Liver (tissue), 3 donors: ENCODE data around the gene SLC5A5.

ENCODE experiments used
- EGR1 ChIP-seq, 2 donors: IDR thresholded peaks; 2 replicates each; pipeline ENCODE4 v1.6.1; 2016 to 2018; ENCODE audit warnings: antibody characterized with exemption in 2 of 2, low read depth in 2 of 2
- FOXA1 ChIP-seq: IDR thresholded peaks from 2 replicates; pipeline ENCODE4 v1.6.1; 2016; ENCODE audit warnings: antibody characterized with exemption
- GABPA ChIP-seq, 2 donors: IDR thresholded peaks in 1 of 2; conservative IDR thresholded peaks in 1 of 2; 2 replicates each; pipeline ENCODE4 v1.6.1; 2016; ENCODE audit warnings: antibody characterized with exemption in 2 of 2, mild to moderate bottlenecking in 1 of 2, moderate library complexity in 1 of 2
- RAD21 ChIP-seq, 2 donors: IDR thresholded peaks; 2 replicates each; pipeline ENCODE4 v1.6.1; 2016; ENCODE audit warnings: antibody characterized with exemption in 2 of 2, mild to moderate bottlenecking in 2 of 2
- SP1 ChIP-seq: IDR thresholded peaks from 2 replicates; pipeline ENCODE4 v1.6.1; 2018; ENCODE audit warnings: antibody characterized with exemption, mild to moderate bottlenecking
- TAF1 ChIP-seq: conservative IDR thresholded peaks from 2 replicates; pipeline ENCODE4 v1.6.1; 2016; ENCODE audit warnings: antibody characterized with exemption, mild to moderate bottlenecking
- YY1 ChIP-seq: IDR thresholded peaks from 2 replicates; pipeline ENCODE4 v1.6.1; 2016; ENCODE audit warnings: antibody characterized with exemption, mild to moderate bottlenecking
- TF ChIP-seq, protein P1 (sequence below): fragments of 150-350 bp; IDR thresholded peaks from 2 replicates; pipeline ENCODE4 v1.5.1; 2017; ENCODE audit warnings: improper control_type of control experiment, low read depth, low read length; ENCODE audit not compliant: missing input control
- TF ChIP-seq, protein P2 (sequence below): IDR thresholded peaks from 2 replicates; pipeline ENCODE4 v1.6.1; 2016; ENCODE audit warnings: antibody characterized with exemption, mild to moderate bottlenecking
- TF ChIP-seq, protein P3 (sequence below): IDR thresholded peaks from 2 replicates; pipeline ENCODE4 v1.6.1; 2016; ENCODE audit warnings: antibody characterized with exemption
- donor health status: healthy.
- donor health status: healthy.

DNA sequence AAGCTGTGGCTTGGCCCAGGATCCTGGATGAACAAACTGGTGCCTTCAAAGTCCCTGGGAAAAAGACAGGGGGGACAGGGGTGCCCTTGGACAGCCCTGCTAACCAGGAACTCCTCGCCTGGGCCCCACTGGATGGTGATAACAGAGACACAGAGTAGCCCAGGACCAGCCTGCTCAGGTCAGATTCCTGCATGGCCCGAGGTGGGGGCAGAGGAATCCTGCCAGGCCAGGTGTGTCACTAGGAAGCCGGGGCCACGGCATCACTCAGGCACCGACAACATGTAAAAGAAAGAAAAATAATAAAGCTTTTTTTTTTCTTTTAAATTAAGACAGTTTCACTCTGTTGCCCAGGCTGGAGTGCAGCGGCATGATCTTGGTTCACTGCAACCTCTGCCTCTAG lies 17.7 kb upstream of the SLC5A5 start:
- no peak for TF ChIP-seq SP1
- TF ChIP-seq, protein P1, sequence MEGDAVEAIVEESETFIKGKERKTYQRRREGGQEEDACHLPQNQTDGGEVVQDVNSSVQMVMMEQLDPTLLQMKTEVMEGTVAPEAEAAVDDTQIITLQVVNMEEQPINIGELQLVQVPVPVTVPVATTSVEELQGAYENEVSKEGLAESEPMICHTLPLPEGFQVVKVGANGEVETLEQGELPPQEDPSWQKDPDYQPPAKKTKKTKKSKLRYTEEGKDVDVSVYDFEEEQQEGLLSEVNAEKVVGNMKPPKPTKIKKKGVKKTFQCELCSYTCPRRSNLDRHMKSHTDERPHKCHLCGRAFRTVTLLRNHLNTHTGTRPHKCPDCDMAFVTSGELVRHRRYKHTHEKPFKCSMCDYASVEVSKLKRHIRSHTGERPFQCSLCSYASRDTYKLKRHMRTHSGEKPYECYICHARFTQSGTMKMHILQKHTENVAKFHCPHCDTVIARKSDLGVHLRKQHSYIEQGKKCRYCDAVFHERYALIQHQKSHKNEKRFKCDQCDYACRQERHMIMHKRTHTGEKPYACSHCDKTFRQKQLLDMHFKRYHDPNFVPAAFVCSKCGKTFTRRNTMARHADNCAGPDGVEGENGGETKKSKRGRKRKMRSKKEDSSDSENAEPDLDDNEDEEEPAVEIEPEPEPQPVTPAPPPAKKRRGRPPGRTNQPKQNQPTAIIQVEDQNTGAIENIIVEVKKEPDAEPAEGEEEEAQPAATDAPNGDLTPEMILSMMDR, result no peak
- no peak for TF ChIP-seq FOXA1
- no peak for TF ChIP-seq YY1
- TF ChIP-seq, protein P2, sequence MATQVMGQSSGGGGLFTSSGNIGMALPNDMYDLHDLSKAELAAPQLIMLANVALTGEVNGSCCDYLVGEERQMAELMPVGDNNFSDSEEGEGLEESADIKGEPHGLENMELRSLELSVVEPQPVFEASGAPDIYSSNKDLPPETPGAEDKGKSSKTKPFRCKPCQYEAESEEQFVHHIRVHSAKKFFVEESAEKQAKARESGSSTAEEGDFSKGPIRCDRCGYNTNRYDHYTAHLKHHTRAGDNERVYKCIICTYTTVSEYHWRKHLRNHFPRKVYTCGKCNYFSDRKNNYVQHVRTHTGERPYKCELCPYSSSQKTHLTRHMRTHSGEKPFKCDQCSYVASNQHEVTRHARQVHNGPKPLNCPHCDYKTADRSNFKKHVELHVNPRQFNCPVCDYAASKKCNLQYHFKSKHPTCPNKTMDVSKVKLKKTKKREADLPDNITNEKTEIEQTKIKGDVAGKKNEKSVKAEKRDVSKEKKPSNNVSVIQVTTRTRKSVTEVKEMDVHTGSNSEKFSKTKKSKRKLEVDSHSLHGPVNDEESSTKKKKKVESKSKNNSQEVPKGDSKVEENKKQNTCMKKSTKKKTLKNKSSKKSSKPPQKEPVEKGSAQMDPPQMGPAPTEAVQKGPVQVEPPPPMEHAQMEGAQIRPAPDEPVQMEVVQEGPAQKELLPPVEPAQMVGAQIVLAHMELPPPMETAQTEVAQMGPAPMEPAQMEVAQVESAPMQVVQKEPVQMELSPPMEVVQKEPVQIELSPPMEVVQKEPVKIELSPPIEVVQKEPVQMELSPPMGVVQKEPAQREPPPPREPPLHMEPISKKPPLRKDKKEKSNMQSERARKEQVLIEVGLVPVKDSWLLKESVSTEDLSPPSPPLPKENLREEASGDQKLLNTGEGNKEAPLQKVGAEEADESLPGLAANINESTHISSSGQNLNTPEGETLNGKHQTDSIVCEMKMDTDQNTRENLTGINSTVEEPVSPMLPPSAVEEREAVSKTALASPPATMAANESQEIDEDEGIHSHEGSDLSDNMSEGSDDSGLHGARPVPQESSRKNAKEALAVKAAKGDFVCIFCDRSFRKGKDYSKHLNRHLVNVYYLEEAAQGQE, result no peak
- no peak for TF ChIP-seq RAD21 (IDR thresholded peaks at IDR 0.05)
- no peak for TF ChIP-seq GABPA (IDR thresholded peaks at IDR 0.05 in 1 of 2, conservative IDR thresholded peaks at IDR 0.05 in 1 of 2)
- TF ChIP-seq EGR1 (IDR thresholded peaks at IDR 0.05; ENCODE audit: low read depth in 2 of 2), result no peak
- TF ChIP-seq, protein P3, sequence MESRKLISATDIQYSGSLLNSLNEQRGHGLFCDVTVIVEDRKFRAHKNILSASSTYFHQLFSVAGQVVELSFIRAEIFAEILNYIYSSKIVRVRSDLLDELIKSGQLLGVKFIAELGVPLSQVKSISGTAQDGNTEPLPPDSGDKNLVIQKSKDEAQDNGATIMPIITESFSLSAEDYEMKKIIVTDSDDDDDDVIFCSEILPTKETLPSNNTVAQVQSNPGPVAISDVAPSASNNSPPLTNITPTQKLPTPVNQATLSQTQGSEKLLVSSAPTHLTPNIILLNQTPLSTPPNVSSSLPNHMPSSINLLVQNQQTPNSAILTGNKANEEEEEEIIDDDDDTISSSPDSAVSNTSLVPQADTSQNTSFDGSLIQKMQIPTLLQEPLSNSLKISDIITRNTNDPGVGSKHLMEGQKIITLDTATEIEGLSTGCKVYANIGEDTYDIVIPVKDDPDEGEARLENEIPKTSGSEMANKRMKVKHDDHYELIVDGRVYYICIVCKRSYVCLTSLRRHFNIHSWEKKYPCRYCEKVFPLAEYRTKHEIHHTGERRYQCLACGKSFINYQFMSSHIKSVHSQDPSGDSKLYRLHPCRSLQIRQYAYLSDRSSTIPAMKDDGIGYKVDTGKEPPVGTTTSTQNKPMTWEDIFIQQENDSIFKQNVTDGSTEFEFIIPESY, result no peak
- TF ChIP-seq TAF1, result no peak
